Measurements from ENCODE around the gene ACKR1.

Gene ACKR1

DNA sequence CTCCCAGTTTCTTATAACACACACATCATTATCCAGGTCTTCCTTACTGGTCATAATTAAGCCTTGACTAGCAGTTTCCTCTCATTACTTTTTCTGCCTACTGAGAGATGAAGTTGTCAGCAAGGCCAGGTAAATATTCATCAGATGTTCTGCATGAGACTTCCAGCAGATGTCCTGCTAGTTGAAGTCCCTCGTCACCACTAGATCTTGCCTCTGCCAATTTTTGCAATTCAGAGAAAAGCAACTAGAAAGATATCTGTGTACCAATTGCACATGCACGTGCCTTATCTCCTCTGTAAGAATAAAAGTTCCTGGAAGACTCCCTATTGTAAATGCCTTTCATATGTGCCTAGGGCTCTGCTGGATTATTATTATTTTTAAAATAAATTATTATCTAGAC is 18.3 kb downstream of the ACKR1 start:
- DNase-seq: no peak

DNA sequence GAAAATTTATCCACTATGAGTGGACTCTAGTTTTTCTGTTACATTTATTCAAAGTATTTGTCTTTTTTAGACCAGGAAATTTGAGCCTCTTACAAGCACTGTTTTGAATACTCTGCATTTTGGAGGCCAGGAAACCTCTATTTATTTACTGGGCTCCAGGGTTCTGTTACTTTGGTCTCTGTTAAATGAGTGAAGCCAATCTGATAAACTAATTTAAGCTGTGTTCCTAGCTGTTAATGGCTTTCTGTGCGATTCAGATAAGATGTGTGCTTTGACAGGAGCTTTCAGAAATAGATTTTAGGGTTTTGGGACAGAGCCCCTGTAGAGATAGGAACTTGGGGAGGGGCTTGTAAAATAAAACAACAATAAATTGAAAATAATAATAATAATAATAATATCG is 23.9 kb downstream of the ACKR1 start:
- no peak for DNase-seq

DNA sequence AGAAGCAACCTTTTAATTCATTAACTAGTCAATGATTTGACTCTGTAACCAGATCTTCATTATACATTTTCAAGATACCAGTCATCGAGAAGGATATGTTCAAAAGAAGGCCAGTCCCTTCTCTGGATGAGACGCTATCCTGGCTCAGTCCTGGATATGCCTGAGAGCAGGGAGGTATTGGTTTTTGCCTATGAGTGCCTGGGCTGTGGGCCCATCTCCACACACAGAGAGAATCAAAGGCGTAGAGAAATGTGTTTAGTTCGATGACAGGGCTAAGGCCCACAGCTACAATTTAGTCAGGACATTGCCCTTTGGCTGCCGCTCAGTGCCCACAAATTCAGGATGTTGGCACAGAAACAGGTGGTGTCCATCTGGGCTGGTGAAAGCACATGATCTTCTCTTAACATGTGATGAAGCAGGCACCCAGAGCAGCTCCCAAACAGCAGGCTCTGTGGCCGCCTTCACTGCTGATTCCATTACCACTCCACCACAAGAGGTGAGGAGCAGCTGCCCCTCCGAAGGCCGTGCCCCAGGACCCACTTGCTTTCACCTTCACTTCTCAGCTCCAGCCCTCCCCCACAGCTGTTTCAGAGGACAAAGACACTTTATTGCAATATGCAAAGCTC is 24.7 kb downstream of the ACKR1 start:
- no peak for DNase-seq

DNA sequence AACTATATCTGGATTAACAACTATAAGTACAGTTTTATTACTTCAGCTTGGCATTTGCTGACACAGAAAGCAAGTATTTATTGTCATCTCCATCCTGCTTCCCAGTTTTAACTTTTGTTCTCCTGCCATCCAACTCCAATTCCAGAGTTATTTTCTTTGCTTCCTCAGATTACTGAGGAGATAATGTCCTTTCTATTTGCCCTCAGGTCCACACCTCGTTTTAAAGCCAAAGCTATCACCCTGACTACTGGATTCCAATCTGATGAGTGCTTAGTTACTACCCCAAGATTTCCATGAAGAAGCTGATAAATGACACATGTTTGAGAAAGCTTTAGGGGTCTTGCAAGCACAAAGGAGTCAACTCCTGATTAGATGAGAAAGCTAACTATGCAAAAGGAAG is 25.2 kb downstream of the ACKR1 start:
- DNase-seq: no peak

DNA sequence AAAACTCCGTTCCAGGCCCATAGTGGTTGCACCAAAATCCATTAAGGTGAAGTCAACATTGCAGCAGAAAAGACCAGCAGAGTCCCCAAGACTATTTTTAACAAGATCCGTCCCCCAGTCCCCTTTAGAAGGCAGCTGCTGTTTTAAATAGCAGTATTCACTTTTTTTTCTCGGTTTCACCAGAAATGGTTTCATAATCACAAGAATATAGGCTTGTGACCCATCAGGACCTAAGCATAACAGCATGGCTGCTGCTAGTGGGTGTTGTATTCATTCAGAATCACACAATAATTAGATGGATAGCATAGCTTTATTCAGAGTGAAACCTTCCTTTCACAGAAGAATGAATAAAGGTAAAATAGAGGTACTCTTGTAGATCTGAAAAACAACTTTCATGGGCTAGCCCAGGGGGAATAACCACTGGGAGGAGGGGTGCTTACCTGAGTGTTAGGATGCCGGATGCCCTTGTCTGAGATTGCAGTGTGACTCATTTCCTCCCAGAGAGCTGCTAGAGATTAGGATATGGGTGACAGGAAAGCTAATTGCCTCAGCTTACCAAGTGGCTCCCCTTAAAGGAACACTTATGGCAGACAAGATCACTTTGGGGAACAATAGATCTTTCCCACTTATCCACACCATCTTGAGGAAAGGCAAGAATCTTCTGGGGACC is 35.0 kb downstream of the ACKR1 start:
- no peak for DNase-seq

DNA sequence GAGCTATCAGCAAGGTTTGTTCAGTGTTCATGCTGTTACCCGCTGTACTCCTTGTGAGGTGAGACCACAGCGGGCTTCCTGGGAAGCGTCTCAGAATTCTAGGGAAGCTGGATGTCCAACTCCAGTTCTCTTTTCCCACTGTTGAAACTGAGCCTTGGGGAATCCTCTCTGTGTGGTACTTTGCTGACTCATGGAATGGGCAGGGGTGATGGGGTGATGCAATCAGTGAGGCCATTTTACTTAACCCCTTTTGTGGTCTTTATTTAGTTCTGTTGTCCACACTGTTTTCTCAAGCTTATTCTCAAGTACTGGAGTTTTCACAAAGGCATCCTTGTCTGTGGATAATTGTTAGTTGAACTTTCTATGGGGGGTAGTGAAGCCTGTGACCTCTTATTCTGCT is 42.6 kb downstream of the ACKR1 start:
- no peak for DNase-seq

DNA sequence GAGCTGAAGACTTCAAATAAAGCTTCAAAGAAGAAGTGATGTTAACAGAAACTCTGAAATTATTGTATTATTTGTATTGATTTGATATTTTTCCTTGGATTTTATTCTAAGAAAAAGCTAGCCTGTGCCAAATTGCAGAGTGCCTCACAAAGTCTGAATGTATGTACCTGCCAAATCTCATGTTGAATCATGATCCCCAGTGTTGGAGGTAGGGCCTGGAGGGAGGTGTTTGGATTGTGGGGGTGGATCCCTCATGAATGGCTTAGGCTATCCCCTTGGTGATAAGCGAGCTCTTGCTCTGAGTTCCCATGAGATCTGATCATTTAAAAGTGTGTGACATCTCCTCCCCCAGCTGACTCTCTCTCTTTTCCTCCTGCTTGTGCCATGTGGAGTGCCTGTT is 43.6 kb downstream of the ACKR1 start:
- no peak for DNase-seq

DNA sequence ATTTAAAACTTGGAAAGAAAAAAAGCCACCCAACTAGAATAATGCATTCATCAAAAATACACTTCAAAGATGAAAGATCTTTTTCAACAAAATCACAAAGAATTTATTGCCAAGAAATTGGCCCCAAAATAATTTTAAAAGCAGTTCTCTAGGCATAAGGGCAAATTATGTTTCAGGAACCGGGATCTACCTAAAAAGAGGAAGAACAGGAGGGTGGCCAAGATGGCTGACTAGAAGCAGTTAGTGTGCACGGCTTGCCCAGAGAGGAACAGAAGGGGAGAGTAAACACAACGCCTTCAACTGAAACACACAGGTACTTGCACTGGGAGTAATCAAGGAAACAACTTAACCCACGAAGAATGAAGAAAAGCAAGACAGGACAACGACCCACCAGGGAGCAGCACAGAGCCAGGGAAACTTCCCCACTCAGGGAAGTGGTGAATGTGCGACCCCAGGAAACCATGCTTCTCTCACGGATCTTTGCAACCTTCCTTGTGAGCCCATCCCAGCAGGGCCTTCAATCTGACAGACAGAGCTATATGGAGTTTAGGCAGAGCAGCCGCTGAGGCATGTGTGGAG is 46.1 kb downstream of the ACKR1 start:
- DNase-seq: no peak
